Mesenchymal stem cell (in vitro differentiated cells and primary cell): Measurements from ENCODE around the gene FAHD1.

Experiments used
- DNase-seq: peaks from one replicate; pipeline ENCODE4 v3.0.0-alpha.2; 2013
- H2AFZ ChIP-seq: one replicate; pipeline ENCODE4 v1.6.1; 2013; ENCODE audit warnings: low read depth, mild to moderate bottlenecking, control low read depth, inconsistent platforms, low read length, moderate library complexity
- H2AK5ac ChIP-seq: 2 replicates; pipeline ENCODE4 v1.6.1; 2013; ENCODE audit warnings: low read length, moderate library complexity, mild to moderate bottlenecking, inconsistent platforms; ENCODE audit not compliant: severe bottlenecking
- H2BK120ac ChIP-seq: one replicate; pipeline ENCODE4 v1.6.1; 2013; ENCODE audit warnings: low read depth, mild to moderate bottlenecking, inconsistent platforms, low read length, moderate library complexity
- H2BK12ac ChIP-seq, 2 experiments: one replicate each; pipeline ENCODE4 v1.6.1; 2013; ENCODE audit warnings: inconsistent platforms in 2 of 2, low read length in 2 of 2, mild to moderate bottlenecking in 2 of 2, moderate library complexity in 2 of 2, control low read depth in 1 of 2
- H2BK15ac ChIP-seq: one replicate; pipeline ENCODE4 v1.6.1; 2013; ENCODE audit warnings: mild to moderate bottlenecking, low read depth, inconsistent platforms; ENCODE audit not compliant: poor library complexity, severe bottlenecking
- H2BK5ac ChIP-seq: 2 replicates; pipeline ENCODE4 v1.6.1; 2013; ENCODE audit warnings: low read depth, mild to moderate bottlenecking, low read length, control low read depth, inconsistent platforms; ENCODE audit not compliant: poor library complexity, severe bottlenecking
- H3K14ac ChIP-seq, 2 experiments: one replicate each; pipeline ENCODE4 v1.6.1; 2013; ENCODE audit warnings: inconsistent platforms in 2 of 2, low read length in 2 of 2, control low read depth in 1 of 2, mild to moderate bottlenecking in 1 of 2, moderate library complexity in 1 of 2
- H3K18ac ChIP-seq, 2 experiments: one replicate each; pipeline ENCODE4 v1.6.1; 2013; ENCODE audit warnings: inconsistent platforms in 2 of 2, low read length in 2 of 2, control low read depth in 1 of 2, low read depth in 1 of 2, mild to moderate bottlenecking in 1 of 2
- H3K23ac ChIP-seq, 2 experiments: one replicate each; pipeline ENCODE4 v1.6.1; 2013; ENCODE audit warnings: inconsistent platforms in 2 of 2, low read length in 2 of 2, mild to moderate bottlenecking in 2 of 2, moderate library complexity in 2 of 2, control low read depth in 1 of 2
- H3K27ac ChIP-seq: 2 replicates; pipeline ENCODE4 v1.5.1; 2013; ENCODE audit warnings: mild to moderate bottlenecking, moderate library complexity, low read length, control low read depth, inconsistent platforms; ENCODE audit not compliant: poor library complexity, severe bottlenecking
- H3K27me3 ChIP-seq, 2 experiments: 2 replicates each; pipeline versions ENCODE4 v1.6.1 to v1.7.0; 2013; ENCODE audit warnings: low read length in 2 of 2, mild to moderate bottlenecking in 2 of 2, moderate library complexity in 2 of 2, control low read depth in 1 of 2, inconsistent platforms in 1 of 2; ENCODE audit not compliant: control insufficient read depth in 1 of 2, insufficient read depth in 1 of 2
- H3K36me3 ChIP-seq, 2 experiments: 2 replicates each; pipeline versions ENCODE4 v1.6.1 to v1.7.0; 2013; ENCODE audit warnings: low read length in 2 of 2, control low read depth in 1 of 2, inconsistent platforms in 1 of 2, low read depth in 1 of 2, mild to moderate bottlenecking in 1 of 2; ENCODE audit not compliant: insufficient read depth in 2 of 2, control insufficient read depth in 1 of 2
- H3K4ac ChIP-seq, 2 experiments: one replicate each; pipeline ENCODE4 v1.6.1; 2013; ENCODE audit warnings: inconsistent platforms in 2 of 2, low read length in 2 of 2, mild to moderate bottlenecking in 2 of 2, moderate library complexity in 2 of 2, control low read depth in 1 of 2, low read depth in 1 of 2
- H3K4me1 ChIP-seq: 2 replicates; pipeline ENCODE4 v1.6.1; 2013; ENCODE audit warnings: low read depth, low read length, control low read depth; ENCODE audit not compliant: control insufficient read depth, insufficient read depth
- H3K4me2 ChIP-seq: 2 replicates; pipeline ENCODE4 v1.6.1; 2013; ENCODE audit warnings: low read length, mild to moderate bottlenecking, inconsistent platforms; ENCODE audit not compliant: poor library complexity, severe bottlenecking
- H3K4me3 ChIP-seq, 2 experiments: 2 replicates each; pipeline versions ENCODE4 v1.5.1 to v1.7.0; 2013; ENCODE audit warnings: low read length in 2 of 2, mild to moderate bottlenecking in 2 of 2, control low read depth in 1 of 2, low read depth in 1 of 2; ENCODE audit not compliant: insufficient read depth in 1 of 2
- H3K79me1 ChIP-seq: replicated peaks from 2 replicates; pipeline ENCODE4 v1.6.1; 2013; ENCODE audit warnings: mild to moderate bottlenecking, control low read depth, low read length, inconsistent platforms; ENCODE audit not compliant: poor library complexity, severe bottlenecking
- H3K9ac ChIP-seq: 2 replicates; pipeline ENCODE4 v1.7.0; 2013; ENCODE audit warnings: mild to moderate bottlenecking, low read length, moderate library complexity
- H3K9me3 ChIP-seq: 2 replicates; pipeline ENCODE4 v1.7.0; 2013; ENCODE audit warnings: mild to moderate bottlenecking, low read length; ENCODE audit not compliant: control insufficient read depth
- H4K8ac ChIP-seq: one replicate; pipeline ENCODE4 v1.6.1; 2013; ENCODE audit warnings: inconsistent platforms, mild to moderate bottlenecking, low read length, moderate library complexity
- H4K91ac ChIP-seq: one replicate; pipeline ENCODE4 v1.6.1; 2013; ENCODE audit warnings: mild to moderate bottlenecking, low read length, inconsistent platforms
- WGBS: methylation state at CpG from one replicate; pipeline ENCODE4 v1.1.7; 2013; ENCODE audit warnings: mixed read lengths; 5-methylcytosine and 5-hydroxymethylcytosine counted together

The FAHD1 gene

DNA sequence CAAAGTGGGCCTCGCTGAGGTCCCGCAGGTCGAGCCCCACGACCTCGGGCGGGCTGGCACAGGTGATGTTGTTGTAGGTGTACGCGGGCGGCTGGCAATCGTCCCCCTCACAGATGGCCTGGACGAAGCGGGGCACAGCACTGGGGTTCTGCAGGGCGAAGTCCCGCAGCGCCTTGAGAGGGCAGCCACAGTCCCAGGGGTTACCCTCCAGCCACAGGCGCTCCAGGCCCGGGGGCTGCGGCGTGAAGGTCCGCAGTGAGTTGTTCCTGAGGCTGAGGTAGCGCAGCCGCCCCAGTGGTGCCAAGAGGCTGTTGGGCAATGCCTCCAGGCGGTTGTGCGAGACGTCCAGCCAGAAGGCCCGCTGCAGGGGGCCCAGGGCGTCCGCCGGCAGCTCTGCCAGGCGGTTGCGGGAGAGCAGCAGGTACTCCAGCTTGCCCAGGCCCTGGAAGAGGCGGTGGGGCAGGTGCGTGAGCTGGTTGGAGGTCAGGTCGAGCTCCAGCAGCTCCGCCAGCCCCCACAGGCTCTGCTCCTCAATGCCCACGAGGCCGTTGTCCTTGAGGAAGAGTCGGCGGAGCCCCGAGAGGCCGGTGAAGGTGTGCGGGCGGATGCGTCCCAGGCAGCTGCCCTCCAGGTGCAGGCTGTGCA lies 36.3 kb upstream of the FAHD1 start:
- Histone ChIP-seq H3K4me1 (peaks cover 8% of the 10 kb centered on the region), H2BK120ac (no peak overlapping the region), H3K9me3 (no peaks in the 10 kb centered on the region), H4K91ac (no peak overlapping the region), H3K18ac (no peak overlapping the region), H3K4me3 (no peak overlapping the region), H3K14ac (no peak overlapping the region), H3K4me2 (no peak overlapping the region), H2BK15ac (no peak overlapping the region), H3K9ac (no peak overlapping the region), H3K79me1 (peaks cover 36% of the 10 kb centered on the region), H3K27ac (no peak overlapping the region), H2BK12ac (no peak overlapping the region), H3K4ac (no peak overlapping the region), H3K27me3 (no peaks in the 10 kb centered on the region), H4K8ac (no peak overlapping the region), H3K36me3 (peaks cover 23 to 81% of the 10 kb centered on the region in 2 experiments), H2AFZ (no peak overlapping the region), H2BK5ac (no peak overlapping the region), H3K23ac (no peak overlapping the region), H2AK5ac (no peak overlapping the region)
- DNase-seq, result no peak
- 97% methylated on average over 44 of the region's 44 CpGs for WGBS

DNA sequence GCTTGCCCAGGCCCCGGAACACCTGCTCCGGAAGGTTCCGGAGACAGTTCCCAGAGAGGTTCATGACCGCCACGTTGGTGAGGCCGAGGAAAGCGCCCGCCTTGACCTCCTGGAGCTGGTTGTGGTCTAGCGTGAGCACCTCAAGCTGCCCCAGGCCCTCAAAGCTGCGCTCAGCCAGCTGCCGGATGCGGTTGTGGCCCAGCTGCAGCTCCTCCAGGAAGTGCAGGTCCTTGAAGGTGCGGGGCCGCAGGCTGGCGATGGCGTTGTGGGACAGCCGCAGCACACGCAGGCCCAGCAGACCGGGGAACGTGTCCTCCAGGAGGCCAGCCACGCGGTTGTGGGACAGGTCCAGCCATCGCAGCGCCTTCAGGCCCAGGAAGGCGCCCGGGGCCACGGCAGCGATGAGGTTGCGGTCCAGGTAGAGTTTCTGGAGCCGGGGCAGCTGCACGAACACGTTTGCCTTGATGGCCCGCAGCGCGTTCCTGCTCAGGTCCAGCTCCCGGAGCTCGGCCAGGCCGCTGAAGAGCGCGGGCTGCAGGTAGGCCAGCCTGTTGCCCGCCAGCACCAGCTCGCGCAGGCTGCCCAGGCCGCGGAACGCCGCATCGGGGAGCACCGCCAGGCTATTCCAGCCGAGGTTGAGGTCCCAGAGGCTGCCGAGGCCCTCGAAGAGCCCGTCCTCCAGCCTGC lies 35.6 kb upstream of the FAHD1 start:
- H2AFZ ChIP-seq, result no peak overlapping the region
- H3K4me2 ChIP-seq, result no peak overlapping the region
- no peak overlapping the region for H2BK120ac ChIP-seq
- H2BK12ac ChIP-seq, result no peak overlapping the region
- peaks cover 23 to 75% of the 10 kb centered on the region in 2 experiments for H3K36me3 ChIP-seq
- H3K4ac ChIP-seq, result no peak overlapping the region
- no peak overlapping the region for H3K18ac ChIP-seq
- no peak overlapping the region for H4K91ac ChIP-seq
- H3K23ac ChIP-seq, result no peak overlapping the region
- H3K79me1 ChIP-seq, result peaks cover 30% of the 10 kb centered on the region
- WGBS, result 96% methylated on average over 53 of the region's 53 CpGs
- H3K9me3 ChIP-seq, result no peaks in the 10 kb centered on the region
- no peak overlapping the region for H3K27ac ChIP-seq
- no peak overlapping the region for H3K14ac ChIP-seq
- no peak overlapping the region for H2BK5ac ChIP-seq
- no peak overlapping the region for H2BK15ac ChIP-seq
- no peak overlapping the region for H2AK5ac ChIP-seq
- no peak overlapping the region for H4K8ac ChIP-seq
- no peak for DNase-seq
- H3K27me3 ChIP-seq, result no peaks in the 10 kb centered on the region
- peaks cover 7% of the 10 kb centered on the region for H3K4me1 ChIP-seq
- H3K9ac ChIP-seq, result no peak overlapping the region
- H3K4me3 ChIP-seq, result no peak overlapping the region

DNA sequence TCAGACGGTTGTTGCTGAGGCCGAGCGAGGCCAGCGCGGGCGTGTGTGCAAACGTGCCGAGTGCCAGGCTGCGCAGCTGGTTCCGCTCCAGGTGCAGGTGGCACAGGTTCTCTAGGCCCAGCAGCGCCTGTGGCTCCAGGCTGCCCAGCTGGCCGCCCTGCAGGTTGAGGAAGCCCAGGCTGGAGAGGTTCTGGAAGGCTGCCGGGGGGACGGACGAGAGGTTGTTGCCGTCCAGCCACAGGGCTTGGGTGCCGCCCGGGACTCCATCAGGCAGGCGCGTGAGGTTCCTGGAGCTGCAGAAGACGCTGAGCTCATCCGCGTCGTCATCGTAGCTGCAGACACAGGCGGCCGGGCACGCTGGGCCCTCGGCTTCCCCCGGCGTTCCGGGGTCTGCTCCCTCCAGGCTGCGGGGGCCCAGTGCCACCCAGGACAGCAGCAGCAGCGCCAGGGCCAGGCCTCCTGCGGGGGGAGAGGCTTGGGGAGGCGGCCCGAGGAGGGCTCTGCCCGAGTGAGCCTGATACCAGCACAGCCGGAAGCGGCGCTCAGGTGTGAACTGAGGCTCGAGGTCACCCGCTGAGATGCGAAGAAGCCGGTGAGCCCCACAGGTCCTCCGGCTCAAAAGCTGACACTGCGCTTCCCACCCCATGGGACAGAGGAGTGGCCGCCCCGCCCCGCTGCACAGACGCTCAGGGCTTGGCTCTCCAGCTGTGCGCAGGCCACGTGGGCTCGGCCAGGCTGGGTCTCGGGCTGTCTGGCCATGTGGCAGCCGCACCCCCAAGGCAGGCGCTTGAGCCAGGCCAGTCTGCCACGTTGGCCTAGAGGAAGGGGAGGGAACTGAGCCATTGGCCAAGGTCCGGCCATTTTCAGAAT lies 34.8 kb upstream of the FAHD1 start:
- no peak overlapping the region for H4K91ac ChIP-seq
- H3K23ac ChIP-seq, result no peak overlapping the region
- no peak overlapping the region for H2BK120ac ChIP-seq
- no peak overlapping the region for H3K4me3 ChIP-seq
- no peak overlapping the region for H2AFZ ChIP-seq
- WGBS, result 93% methylated on average over 59 of the region's 59 CpGs
- peaks cover 6% of the 10 kb centered on the region for H3K4me1 ChIP-seq
- H3K18ac ChIP-seq, result no peak overlapping the region
- no peak overlapping the region for H3K4me2 ChIP-seq
- DNase-seq, result no peak
- no peak overlapping the region for H2BK15ac ChIP-seq
- no peak overlapping the region for H3K4ac ChIP-seq
- H3K27me3 ChIP-seq, result no peaks in the 10 kb centered on the region
- no peak overlapping the region for H3K27ac ChIP-seq
- H4K8ac ChIP-seq, result no peak overlapping the region
- H3K14ac ChIP-seq, result no peak overlapping the region
- no peak overlapping the region for H2BK12ac ChIP-seq
- peaks cover 17 to 67% of the 10 kb centered on the region in 2 experiments for H3K36me3 ChIP-seq
- no peaks in the 10 kb centered on the region for H3K9me3 ChIP-seq
- peaks cover 23% of the 10 kb centered on the region for H3K79me1 ChIP-seq
- no peak overlapping the region for H2AK5ac ChIP-seq
- H3K9ac ChIP-seq, result no peak overlapping the region
- H2BK5ac ChIP-seq, result no peak overlapping the region
